ENCODE results near the gene CNBD2.
"Not testable (repeated sequence)": the region's sequence is repeated elsewhere in the genome, so short reads cannot be mapped to it uniquely, and the experiment has no call there.

The CNBD2 gene

DNA sequence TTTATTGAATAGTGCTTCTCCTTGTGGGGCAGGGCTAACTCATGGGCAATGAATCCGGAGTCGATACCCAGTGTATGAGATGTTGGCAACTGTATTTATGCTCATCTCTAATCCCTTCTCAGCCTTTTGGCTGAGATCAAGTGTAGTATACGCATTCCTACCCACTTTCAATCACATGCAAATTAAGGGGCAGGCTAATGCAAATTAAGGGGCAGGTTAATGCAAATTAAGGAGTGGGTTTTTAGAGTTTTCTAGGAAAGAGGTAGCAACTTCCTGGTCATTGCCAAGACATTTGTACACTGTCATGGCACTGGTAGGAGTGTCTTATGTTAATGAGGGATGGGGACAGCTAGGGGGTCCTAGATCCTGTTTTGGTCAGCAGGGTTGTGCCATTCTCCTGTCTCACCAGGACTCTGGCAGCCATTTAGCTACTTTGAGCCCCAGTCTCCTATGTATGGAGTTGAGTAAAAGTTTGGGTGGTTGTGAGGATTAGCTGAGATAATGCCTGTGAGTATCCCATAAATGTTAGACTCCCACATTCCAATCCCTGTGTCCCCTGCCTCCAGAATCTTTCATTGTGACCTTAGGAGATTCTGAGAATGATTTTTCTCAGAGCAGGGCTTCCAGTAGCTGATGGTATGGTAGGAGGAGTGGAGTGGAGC, at the start of gene CNBD2:
Gene CNBD2, plus strand, starts transcription at position 612 of the 662 bp plus-strand sequence. CDS start 173 bp downstream, outside the sequence.
- no peak for DNase-seq

DNA sequence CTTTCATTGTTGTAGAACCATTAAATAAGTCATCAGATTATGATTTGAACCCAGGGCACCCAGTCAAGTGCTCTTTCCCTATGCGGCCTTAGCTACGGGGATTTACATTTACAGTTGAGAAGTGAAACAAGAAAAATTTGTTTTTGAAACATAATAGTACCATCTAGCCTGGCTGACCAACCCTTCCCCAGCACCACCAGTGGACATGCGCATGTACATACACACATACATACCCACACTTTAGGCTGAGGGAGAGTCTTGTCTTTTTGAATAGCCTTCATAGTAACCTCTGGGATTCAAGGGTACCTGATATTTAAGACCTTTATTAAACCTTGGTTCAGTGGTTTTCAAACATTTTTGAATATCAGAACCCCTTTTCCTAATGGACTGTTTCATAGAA, 47.9 kb upstream of the CNBD2 start:
- DNase-seq: no peak

DNA sequence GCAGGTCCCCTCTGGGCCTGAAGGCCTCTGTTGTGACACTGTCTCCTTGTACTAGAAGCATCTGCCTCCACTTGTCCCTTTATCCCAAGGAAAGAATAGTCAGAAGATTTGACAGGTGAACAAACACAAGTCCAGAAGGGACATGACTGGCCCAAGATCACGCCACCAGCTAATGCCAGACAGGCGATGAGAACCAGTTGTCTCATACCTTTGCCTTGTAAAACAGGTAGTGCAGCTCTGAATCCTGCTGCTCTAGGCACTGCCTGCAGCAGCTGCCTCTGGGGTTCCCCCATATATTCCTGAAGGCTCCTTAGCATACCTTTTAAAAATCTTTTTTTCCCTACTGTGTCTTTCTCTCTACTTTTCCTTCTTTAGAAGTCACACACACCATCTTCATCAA, 39.1 kb upstream of the CNBD2 start:
- DNase-seq: no peak

DNA sequence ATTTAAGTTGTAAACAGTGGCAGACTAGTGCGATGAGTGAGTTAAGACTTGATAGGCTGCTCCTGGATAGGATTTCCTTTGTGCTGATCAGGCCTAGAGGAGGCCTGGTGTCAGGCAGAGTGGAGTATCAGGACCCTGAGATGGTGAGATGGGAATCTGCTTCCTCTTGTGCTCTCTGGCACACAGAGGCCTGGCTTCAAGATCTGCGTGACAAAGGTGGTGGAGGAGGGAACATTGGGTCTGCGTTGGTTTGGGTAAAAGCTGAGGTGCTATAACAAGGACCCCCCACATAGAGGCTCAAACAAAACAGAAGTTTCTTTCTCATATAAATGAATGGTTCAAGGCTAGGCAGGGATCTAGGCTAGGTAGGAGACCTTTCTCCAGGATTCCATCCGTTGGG, 34.3 kb upstream of the CNBD2 start:
- DNase-seq: no peak

DNA sequence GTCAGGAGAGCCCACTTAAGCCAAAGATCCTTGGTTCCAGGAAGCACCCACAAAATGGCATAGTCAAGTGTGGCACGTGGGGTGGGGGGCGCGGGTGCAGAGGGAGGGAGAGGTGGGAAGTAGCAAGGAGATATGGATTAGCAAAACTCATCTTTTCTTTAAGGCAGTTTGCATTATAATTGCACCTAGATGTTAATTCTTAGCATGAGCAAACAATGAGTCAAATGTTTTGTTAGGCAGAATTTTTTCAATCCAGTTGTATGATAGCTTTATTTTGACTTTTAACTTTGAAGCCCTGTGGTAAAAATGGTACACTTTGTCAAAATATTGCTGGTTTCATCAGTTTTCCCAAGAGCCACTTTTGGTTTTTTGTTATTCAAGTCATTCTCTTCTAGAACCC, 29.1 kb upstream of the CNBD2 start:
- DNase-seq: no peak

DNA sequence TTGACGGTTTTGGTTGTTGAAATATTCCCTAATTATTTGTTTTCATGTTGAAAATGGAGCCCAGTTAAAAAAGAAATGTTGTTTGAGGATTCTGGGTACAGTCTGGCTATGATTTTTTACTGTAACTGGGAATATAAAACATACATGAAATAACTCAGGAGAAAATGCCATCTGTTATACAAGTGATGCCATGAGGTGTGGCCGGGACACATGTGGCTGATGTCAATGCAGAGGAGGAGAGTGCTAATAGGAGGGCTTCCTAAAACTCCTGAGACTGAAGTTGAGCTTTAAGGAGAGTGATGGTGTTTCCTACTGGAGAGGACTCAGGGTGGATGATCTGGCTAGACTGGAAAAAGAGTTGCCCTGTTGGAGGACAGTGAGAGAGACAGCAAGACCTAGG, 26.8 kb upstream of the CNBD2 start:
- no peak for DNase-seq

DNA sequence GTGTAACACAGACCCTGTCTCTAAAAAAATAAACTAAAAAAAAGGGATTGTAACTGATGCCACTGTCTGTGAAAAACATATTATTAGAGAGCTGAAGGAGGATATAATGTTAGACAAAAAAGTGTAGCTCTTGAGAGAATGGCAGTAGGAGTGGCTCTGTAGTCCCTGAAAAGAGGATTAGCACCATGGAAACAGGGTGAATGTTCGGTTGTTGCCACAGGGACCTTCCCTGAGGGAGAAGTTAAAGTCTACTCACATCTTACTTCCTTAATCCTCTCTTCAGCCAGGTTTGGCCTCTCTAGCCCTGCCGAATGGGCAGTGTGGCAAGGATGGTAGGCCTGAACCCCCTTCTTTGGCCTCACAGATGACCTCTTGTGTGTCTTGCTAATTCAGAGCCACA, 26.1 kb upstream of the CNBD2 start:
- no peak for DNase-seq

DNA sequence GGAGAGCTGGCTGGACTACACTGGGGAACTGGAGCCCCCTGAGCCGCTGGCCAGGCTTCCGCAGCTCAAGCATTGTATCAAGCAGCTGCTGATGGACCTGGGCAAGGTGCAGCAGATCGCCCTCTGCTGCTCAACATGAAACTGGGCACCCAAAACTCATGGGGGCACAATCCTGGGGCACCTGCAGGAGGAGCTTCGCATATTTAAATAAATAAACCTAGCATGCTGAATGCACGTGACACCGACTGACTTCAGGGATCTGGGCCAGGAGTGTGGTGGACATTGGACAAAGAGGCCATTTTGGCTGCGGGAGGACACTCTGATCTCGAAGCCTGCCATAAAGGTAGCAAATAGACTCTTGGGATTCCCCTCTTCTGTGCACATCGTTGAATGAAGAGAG, 20.9 kb upstream of the CNBD2 start:
- DNase-seq: peak; percentile 16

DNA sequence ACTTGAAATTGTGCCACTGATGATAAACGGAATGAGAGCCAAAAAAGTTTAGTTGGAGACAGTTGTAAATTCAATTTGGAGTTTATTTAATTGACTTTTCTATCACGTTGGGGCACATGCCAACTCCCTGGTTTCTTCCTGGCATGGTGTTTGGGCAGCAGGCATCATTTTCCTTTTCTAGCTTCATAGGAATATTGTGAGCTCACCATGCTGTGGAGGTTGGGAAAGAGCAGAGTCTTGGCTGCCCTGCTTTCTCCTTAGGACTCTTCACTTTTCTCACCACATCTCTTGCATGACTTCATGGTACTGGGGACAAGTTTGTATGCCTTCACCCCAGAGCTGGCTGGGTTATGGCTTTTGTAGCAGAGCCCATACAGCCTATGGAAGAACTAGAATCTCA, 20.5 kb upstream of the CNBD2 start:
- peak; percentile 28 for DNase-seq

DNA sequence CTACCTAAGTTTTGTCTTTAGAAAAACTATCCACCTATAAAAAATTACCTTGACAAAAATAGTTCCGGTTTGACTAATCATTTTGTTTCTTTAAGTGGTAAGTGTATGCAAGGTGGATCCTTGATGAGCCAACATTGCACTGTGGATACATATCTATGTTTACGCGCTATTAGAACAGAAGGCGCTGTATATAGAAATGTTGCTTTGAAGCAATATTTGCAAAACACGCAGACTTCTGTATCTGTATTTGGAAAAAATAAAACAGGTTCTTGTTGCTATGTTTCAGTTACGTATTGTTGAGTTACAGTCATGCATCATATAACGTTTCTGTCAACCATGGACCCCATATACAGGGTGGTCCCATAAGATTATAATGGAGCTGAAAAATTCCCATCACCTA, 18.3 kb upstream of the CNBD2 start:
- DNase-seq: no peak

DNA sequence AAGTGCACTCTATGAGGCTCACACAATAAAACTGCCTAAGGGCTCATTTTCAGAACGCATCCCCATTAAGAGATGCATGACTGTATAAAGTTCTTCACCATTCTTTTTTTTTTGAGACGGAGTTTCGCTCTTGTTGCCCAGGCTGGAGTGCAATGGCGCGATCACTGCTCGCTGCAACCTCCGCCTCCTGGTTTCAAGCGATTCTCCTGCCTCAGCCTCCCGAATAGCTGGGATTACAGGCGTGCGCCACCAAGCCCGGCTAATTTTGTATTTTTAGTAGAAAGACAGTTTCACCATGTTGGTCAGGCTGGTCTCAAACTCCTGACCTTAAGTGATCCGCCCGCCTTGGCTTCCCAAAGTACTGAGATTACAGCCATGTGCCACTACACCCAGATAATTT, 16.3 kb upstream of the CNBD2 start:
- DNase-seq: not testable (repeated sequence)

DNA sequence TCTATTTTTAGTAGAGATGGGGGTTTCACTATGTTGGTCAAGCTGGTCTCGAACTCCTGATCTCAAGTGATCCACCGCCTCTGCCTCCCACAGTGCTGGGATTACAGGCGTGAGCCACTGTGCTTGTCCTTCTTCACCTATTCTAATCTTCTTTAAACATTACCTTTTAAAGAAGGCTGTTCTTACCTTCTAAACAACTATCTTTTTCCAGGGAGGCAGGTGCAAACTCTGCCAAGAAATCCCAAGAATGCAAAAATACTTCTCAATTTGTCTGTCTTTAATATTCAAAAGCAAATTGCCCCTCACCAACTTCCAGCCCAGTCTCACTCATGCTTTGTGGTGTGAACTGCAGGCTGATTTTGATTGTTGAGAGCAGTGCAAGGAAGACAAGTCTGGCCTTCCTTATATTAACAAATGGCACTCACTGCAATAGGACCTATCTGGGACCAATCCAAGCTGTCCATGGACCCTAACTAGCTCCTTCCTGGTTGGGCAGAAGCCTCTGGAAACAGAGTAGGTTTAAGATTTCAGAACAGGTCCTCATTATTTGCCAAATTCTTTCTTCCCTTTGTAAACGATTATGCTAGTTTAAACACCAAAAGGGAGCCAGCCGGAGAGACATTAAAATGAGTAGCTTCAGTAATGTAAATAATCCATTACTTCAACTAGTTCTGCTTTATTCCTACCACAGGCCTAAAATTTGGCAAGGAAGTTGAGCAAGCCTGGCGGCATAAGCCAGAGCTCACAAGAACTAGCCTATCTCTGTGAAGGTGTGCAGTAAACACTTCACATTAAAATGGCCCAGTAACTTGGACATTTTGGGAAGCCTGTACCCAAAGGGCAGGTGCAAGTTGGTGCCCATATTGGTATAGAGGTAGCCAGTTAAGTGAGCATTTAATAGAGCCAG, 15.7 kb upstream of the CNBD2 start:
- DNase-seq: peak; percentile 19

DNA sequence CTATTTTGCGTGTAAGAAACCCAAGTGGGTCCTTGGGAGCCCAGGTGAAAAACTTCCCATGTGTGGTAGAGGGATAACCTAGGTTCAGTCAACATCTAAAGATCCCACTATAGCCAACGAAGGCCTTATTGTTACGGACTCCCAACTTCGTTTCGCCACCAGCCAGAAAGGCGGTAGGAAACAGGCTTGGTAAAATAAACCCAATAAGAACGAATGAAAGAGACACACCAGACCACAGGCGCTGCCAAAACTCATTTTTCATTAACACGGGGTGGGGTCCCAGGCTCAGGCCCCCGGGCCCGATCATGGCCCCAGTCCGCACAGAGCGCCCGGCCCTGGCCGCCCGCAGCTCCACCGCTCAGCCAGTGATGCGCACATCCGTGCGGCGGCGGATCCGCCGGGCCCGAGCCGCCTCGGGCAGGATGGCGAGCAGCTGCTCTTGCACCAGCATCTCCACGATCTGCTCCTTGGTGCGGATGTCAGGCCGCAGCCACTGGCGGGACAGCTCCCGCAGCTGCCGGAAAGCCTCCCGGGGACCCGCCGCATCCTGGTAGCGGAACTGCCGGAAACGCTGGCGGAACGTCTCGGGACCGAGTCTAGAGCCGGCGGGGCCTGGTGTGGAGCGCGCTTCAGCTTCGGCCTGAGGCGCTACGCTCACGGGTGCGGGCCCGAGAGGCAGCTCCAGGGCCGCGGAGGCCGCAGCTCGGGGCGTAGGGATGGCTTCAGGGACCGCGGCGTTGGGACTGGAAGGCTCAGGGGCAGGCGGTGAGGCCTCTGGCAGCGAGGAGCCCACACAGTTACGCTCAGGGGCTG, 14.8 kb upstream of the CNBD2 start:
- peak; percentile 44 for DNase-seq

DNA sequence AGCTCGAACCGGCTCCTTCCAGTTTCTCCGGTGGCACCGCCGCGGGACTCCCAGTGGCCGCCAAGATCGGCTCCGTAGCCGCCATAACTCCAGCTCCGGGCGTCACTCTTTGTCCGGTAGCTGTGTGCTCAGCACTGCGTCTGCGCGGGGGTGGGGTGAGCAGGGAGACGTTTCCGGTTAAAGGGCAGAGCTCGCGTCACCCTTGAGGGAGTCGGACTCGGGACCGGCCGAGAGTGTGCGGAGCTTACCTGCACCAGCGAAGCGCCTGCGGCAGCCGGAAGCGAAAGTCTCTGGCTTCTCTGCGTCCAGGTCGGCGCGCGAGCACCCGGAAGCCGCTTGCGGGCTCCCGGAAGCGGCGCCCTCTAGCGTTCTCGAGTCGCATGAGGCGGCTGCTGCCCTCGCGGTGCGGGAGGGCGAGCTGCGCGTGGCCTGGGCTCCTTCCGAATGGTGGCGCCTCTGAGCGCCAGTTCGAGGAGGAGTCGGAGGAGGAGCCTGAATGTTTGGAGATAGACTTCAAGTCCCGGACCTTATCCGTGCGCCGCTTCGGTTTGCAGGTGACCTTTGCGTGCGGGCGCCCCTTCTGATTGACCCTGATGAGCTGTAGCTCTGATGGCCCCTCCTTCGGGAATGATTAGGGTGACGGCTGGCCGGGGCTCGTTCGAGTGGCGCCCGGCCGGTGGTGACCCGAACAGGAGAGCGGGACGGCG, 14.0 kb upstream of the CNBD2 start, which contains the start of gene SCAND1:
Gene SCAND1, minus strand, starts transcription at position 303 of the 707 bp plus-strand sequence. Its CDS starts 218 bp downstream, at position 85.
- peak; percentile 97 for DNase-seq

DNA sequence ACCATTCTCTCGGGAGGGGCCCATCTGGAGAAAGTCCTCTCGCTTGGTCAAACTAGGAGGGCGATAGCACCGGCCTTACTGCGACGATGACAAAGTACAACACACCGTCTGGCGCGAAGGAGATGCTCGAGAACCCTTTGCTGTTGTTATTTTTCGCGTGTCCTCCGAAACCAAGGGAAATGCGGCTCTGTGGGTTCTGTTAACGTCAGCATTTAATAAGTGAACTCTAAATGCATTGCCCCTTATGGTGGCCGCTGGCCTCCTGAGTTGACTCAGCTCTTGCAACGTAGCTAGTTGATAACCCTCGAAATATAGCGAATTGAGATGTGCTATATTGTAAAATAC, 13.5 kb upstream of the CNBD2 start:
- DNase-seq: peak; percentile 40

DNA sequence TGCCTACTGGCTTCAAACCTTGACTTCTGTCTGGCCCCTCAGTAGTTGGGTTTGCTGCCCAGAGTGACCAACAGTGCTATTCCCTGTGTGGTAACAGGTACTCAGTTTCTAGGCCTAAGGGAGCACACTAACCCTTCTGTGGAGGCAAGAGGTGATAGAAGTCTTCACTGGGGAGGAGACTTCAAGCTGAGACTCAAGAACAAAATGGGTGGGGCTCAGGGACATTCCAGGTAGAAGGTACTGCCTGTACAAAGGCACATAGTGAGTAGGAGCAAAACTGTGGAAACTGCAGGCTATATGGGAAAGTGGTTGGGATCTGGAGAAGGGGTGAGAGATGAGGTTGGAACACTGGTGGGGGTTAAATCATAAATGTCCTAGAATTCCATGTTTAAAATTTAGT, 11.8 kb upstream of the CNBD2 start:
- DNase-seq: no peak

DNA sequence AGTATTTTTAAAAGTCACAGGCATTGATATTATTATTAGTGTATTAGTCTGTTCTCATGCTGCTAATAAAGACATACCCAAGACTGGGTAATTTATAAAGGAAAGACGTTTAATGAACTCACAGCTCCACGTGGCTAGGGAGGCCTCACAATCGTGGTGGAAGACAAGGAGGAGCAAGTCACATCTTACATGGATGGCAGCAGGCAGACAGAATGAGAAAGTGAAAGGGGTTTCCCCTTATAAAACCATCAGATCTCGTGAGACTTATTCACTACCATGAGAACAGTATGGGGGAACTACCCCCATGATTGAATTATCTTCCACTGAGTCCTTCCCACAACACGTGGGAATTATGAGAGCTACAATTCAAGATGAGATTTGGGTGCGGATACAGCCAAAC, 9.1 kb upstream of the CNBD2 start:
- not testable (repeated sequence) for DNase-seq

DNA sequence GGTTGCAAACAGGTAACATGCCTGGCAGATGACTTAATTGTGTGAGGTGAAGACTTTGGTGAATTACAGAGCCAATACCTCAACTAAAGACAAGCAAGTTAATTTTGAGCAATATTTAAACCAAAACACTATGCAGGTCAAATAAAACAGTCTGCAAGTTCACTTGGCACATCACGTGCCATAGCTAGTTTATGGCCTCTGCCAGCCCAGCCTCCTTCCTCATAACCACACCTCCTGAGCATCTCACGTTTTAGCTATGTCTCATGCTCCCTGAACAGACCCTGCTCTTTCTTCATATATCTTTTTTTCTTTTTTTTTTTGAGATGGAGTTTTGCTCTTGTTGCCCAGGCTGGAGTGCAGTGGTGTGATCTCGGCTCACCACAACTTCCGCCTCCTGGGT, 4.5 kb upstream of the CNBD2 start:
- no peak for DNase-seq

DNA sequence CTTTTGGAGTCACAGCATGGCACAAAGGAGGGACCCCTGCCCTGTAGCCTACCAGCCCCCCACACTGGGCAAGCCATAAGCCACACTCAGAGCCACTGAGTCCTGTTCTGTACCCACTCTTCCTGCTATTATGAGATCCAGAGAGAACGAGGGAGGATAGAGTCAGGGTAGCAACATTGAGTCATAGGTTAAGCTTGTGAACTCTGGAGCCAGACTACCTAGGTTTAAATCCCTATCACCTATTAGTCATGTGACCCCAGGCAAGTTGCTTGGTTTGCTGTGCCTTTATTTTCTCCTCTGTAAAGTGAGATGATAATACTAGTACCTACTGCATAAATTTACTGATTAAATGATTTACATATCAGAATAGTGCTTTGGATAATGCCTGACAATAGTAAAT, 540 bp downstream of the CNBD2 start:
- DNase-seq: no peak

DNA sequence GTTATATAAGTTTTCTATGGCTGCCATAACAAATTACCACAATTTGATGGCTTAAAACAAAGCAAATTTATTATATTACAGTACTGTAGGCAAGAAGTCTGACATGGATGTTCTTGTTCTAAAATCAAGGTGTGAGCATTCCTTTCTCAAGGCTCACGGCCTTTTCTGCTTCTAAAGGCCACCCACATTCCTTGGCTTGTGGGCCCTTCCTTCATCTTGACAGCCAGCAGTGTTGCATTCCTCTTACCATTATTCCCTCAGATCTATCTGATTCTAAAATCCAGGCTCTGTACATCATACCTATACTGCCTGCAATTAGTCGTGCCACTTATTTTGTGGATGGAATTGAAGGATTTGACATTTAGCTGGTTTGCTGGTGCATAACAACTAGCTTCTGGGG, 3.6 kb downstream of the CNBD2 start:
- no peak for DNase-seq

DNA sequence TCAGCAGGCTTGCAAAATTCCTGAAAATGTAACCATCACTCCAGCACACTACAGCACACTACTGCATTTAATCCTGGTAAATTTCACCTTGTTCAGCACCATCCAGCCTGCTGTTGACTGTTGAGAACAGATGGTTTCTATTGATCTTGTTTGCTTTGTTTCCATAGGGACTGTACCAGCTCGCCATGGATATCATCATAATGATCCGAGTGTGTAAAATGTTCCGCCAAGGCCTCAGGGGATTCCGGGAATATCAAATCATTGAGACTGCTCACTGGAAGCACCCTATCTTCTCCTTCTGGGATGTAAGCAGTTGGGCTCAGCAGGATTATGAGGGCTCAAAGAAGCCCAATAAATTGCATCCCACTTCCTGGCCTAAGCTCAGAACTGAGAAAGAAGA, 4.1 kb downstream of the CNBD2 start:
- DNase-seq: no peak

DNA sequence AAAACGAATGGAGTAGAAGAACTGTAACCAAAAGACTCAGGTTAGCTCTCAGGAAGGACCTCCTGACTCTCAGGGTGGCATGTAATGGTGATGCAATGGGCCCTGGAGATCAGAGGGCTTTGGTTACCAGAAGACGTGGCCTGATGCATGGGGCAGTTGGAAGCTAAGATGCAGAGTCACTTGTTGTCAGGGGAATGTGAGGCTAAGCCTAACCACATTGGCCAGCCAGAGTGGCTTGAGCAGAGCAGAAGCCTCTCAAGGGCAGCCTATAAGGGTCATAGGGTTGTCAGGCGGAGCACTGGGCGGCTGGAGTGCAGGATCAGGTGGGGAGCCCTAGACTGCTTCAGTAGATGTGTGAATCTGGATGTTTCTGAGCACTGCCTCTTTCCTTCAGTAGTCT, 5.9 kb downstream of the CNBD2 start:
- DNase-seq: no peak
